ENCODE data around the gene EMILIN2.
A peak's percentile ranks its signal among the peaks of the same experiment; 100 is the strongest.

The EMILIN2 gene

GRCh38 chr18:2900684-2901422 is 54.0 kb downstream of the EMILIN2 start:
- no peak for TF ChIP-seq SPI1 (IDR thresholded peaks at IDR 0.05; ENCODE audit: borderline replicate concordance, low read depth)
- TF ChIP-seq POLR2AphosphoS5 (IDR thresholded peaks at IDR 0.05; ENCODE audit: low read depth): no peak
- no peak for TF ChIP-seq CTCF (IDR thresholded peaks at IDR 0.05; ENCODE audit: insufficient read depth, low read length)
- TF ChIP-seq REST (IDR thresholded peaks at IDR 0.05; ENCODE audit: insufficient replicate concordance, low read depth): peak; percentile 74
- TF ChIP-seq GABPA (IDR thresholded peaks at IDR 0.05; ENCODE audit: low read depth): no peak
- Histone ChIP-seq H3K27ac (replicated peaks) (no peak overlapping the region), H3K27me3 (ENCODE audit: insufficient read depth, poor library complexity, severe bottlenecking) (no peaks in the 10 kb centered on the region), H3K4me3 (replicated peaks; ENCODE audit: insufficient read depth, low read length) (no peak overlapping the region)
- no peak for DNase-seq (ENCODE audit: low read depth in 1 of 2, low spot score in 1 of 2)

- H3K27ac ChIP-seq (replicated peaks): no peak overlapping the region
- TF ChIP-seq REST (IDR thresholded peaks at IDR 0.05; ENCODE audit: insufficient replicate concordance, low read depth): no peak
- TF ChIP-seq SPI1 (IDR thresholded peaks at IDR 0.05; ENCODE audit: borderline replicate concordance, low read depth): no peak
- no peak for DNase-seq (ENCODE audit: low read depth in 1 of 2, low spot score in 1 of 2)
- no peaks in the 10 kb centered on the region for H3K27me3 ChIP-seq (ENCODE audit: insufficient read depth, poor library complexity, severe bottlenecking)
- H3K4me3 ChIP-seq (replicated peaks; ENCODE audit: insufficient read depth, low read length): no peak overlapping the region
Observed at GRCh38 chr18:2901423-2901985, 54.7 kb downstream of the EMILIN2 start.

GRCh38 chr18:2902327-2902726 is 55.5 kb downstream of the EMILIN2 start:
- TF ChIP-seq REST (IDR thresholded peaks at IDR 0.05; ENCODE audit: insufficient replicate concordance, low read depth) (no peak), SPI1 (IDR thresholded peaks at IDR 0.05; ENCODE audit: borderline replicate concordance, low read depth) (no peak), GABPA (IDR thresholded peaks at IDR 0.05; ENCODE audit: low read depth) (no peak)
- H3K27ac ChIP-seq (replicated peaks): no peak overlapping the region

GRCh38 chr18:2903006-2903405 is 56.2 kb downstream of the EMILIN2 start:
- Histone ChIP-seq H3K4me3 (replicated peaks; ENCODE audit: insufficient read depth, low read length) (no peak overlapping the region), H3K27ac (replicated peaks) (no peak overlapping the region), H3K27me3 (ENCODE audit: insufficient read depth, poor library complexity, severe bottlenecking) (no peaks in the 10 kb centered on the region)
- DNase-seq (ENCODE audit: low read depth in 1 of 2, low spot score in 1 of 2): no peak
- no peak for TF ChIP-seq REST (IDR thresholded peaks at IDR 0.05; ENCODE audit: insufficient replicate concordance, low read depth)
- TF ChIP-seq SPI1 (IDR thresholded peaks at IDR 0.05; ENCODE audit: borderline replicate concordance, low read depth): no peak
- TF ChIP-seq POLR2AphosphoS5 (IDR thresholded peaks at IDR 0.05; ENCODE audit: low read depth): no peak
- TF ChIP-seq GABPA (IDR thresholded peaks at IDR 0.05; ENCODE audit: low read depth): no peak
- no peak for TF ChIP-seq CTCF (IDR thresholded peaks at IDR 0.05; ENCODE audit: insufficient read depth, low read length)

More at GRCh38 chr18:2902327-2902726, 55.5 kb downstream of the EMILIN2 start:
- no peak for DNase-seq (ENCODE audit: low read depth in 1 of 2, low spot score in 1 of 2)
- no peak overlapping the region for H3K4me3 ChIP-seq (replicated peaks; ENCODE audit: insufficient read depth, low read length)
- no peaks in the 10 kb centered on the region for H3K27me3 ChIP-seq (ENCODE audit: insufficient read depth, poor library complexity, severe bottlenecking)

Data from HL-60 (cell line).